GM23338 (cell line): ENCODE data around the gene NPY. TPM values are rescaled to one million over a fixed set of nuclear protein-coding genes. Genes with fewer than 3 reads are reported as not detected.

ENCODE experiments used
- ATAC-seq: fragments of 200-7000 bp; cut with Tn5 transposase; 3 replicates; pipeline ENCODE4 v1.9.1; 2020
- DNase-seq: peaks from one replicate; pipeline ENCODE4 v3.0.0-alpha.2; 2015; ENCODE audit warnings: low spot score
- H2AFZ ChIP-seq: fragments of 200-600 bp; sonication (generic); 2 replicates; pipeline ENCODE4 v1.8.0; 2016; ENCODE audit warnings: antibody characterized with exemption, mild to moderate bottlenecking, moderate library complexity
- H3F3A ChIP-seq: fragments of 200-600 bp; sonication (generic); replicated peaks from 2 replicates; pipeline ENCODE4 v1.8.0; 2017; ENCODE audit warnings: antibody characterized with exemption, mixed run types, low read depth
- H3K27ac ChIP-seq: fragments of 200-600 bp; sonication (generic); 2 replicates; pipeline ENCODE4 v1.6.1; 2016; ENCODE audit warnings: low read depth
- H3K27me3 ChIP-seq: fragments of 200-600 bp; sonication (generic); 2 replicates; pipeline ENCODE4 v1.8.0; 2016; ENCODE audit warnings: mild to moderate bottlenecking, mixed run types, moderate library complexity; ENCODE audit not compliant: insufficient read depth
- H3K36me3 ChIP-seq: fragments of 200-600 bp; sonication (generic); 2 replicates; pipeline ENCODE4 v1.8.0; 2016; ENCODE audit warnings: mild to moderate bottlenecking; ENCODE audit not compliant: insufficient read depth
- H3K4me1 ChIP-seq: fragments of 200-600 bp; sonication (generic); 2 replicates; pipeline ENCODE4 v1.8.0; 2016; ENCODE audit warnings: mild to moderate bottlenecking, moderate library complexity; ENCODE audit not compliant: insufficient read depth
- H3K4me2 ChIP-seq: fragments of 200-600 bp; sonication (generic); 2 replicates; pipeline ENCODE4 v1.7.1; 2017; ENCODE audit warnings: mixed run types
- H3K4me3 ChIP-seq: fragments of 200-600 bp; sonication (generic); 2 replicates; pipeline ENCODE4 v1.6.1; 2016; ENCODE audit warnings: mixed run types
- H3K79me2 ChIP-seq: fragments of 200-600 bp; sonication (generic); replicated peaks from 2 replicates; pipeline ENCODE4 v1.8.0; 2017; ENCODE audit warnings: mild to moderate bottlenecking; ENCODE audit not compliant: insufficient read depth
- H3K9me2 ChIP-seq: fragments of 200-600 bp; sonication (generic); 2 replicates; pipeline ENCODE4 v1.8.0; 2017; ENCODE audit not compliant: insufficient read depth
- H4K20me1 ChIP-seq: fragments of 200-600 bp; sonication (generic); replicated peaks from 2 replicates; pipeline ENCODE4 v1.8.0; 2017; ENCODE audit warnings: mild to moderate bottlenecking; ENCODE audit not compliant: insufficient read depth
- H3K27ac Mint-ChIP-seq: 2 replicates; pipeline ENCODE4 v1.8.0; 2020; ENCODE audit warnings: inconsistent platforms, mild to moderate bottlenecking, moderate library complexity, mixed read lengths
- H3K27me3 Mint-ChIP-seq: 3 replicates; pipeline ENCODE4 v1.8.0; 2022; ENCODE audit warnings: low read depth, mild to moderate bottlenecking, moderate library complexity, mixed read lengths, inconsistent platforms; ENCODE audit not compliant: insufficient read depth, poor library complexity
- H3K36me3 Mint-ChIP-seq: 3 replicates; pipeline ENCODE4 v1.8.0; 2021; ENCODE audit warnings: low read depth, mild to moderate bottlenecking, inconsistent platforms, moderate library complexity, mixed read lengths
- H3K4me1 Mint-ChIP-seq: 3 replicates; pipeline ENCODE4 v1.8.0; 2020; ENCODE audit warnings: mild to moderate bottlenecking, inconsistent platforms, mixed read lengths
- H3K4me3 Mint-ChIP-seq: 3 replicates; pipeline ENCODE4 v1.8.0; 2021; ENCODE audit warnings: moderate library complexity, mild to moderate bottlenecking, inconsistent platforms, mixed read lengths
- H3K9me3 Mint-ChIP-seq: 3 replicates; pipeline ENCODE4 v1.8.0; 2020; ENCODE audit warnings: moderate library complexity, mild to moderate bottlenecking, inconsistent platforms, mixed read lengths
- CTCF ChIP-seq, 2 experiments: fragments of 200-600 bp in 1 of 2; sonication (generic) in 1 of 2; conservative IDR thresholded peaks; 2 replicates each; pipeline versions ENCODE4 v1.5.1 to v1.6.1; 2016 to 2017; ENCODE audit warnings: antibody characterized with exemption in 2 of 2, low read depth in 2 of 2, mild to moderate bottlenecking in 2 of 2, moderate library complexity in 1 of 2
- JUNB ChIP-seq: IDR thresholded peaks from one replicate; pipeline ENCODE4 v1.6.1; 2016; ENCODE audit warnings: antibody characterized with exemption; ENCODE audit not compliant: unreplicated experiment
- REST ChIP-seq: IDR thresholded peaks from one replicate; pipeline ENCODE4 v1.6.1; 2018; ENCODE audit warnings: antibody characterized with exemption; ENCODE audit not compliant: unreplicated experiment
- STAT1 ChIP-seq: IDR thresholded peaks from one replicate; pipeline ENCODE4 v1.6.1; 2016; ENCODE audit warnings: antibody characterized with exemption; ENCODE audit not compliant: unreplicated experiment
- ZNF114 ChIP-seq: fragments of 250-450 bp; sonication (Bioruptor Pico); IDR thresholded peaks from 2 replicates; pipeline ENCODE4 v1.5.0; 2020; ENCODE audit warnings: mild to moderate bottlenecking, moderate library complexity
- ZNF331 ChIP-seq: fragments of 250-450 bp; sonication (Bioruptor Pico); IDR thresholded peaks from 2 replicates; pipeline ENCODE4 v1.5.0; 2020; ENCODE audit warnings: low read depth, mild to moderate bottlenecking, moderate library complexity
- polyA plus RNA-seq: library from polyadenylated mRNA; unstranded; fragments of >200 nt; fragmentation: Nextera tagmentation; extraction: Ambion mirVana; gene quantifications from 2 replicates; pipeline ENCODE4 v1.2.1, GENCODE V29; 2016
- total RNA-seq: library from RNA; depleted of rRNA; stranded (reverse); fragments of >200 nt; shearing (Covaris generic); gene quantifications from 2 replicates; pipeline ENCODE4 v1.2.3, GENCODE V29; 2014

NPY gene
- total and polyA plus RNA-seq, 2 experiments from 2014 or later = 7.0 TPM; not detected in 1

- TF ChIP-seq REST (no peak), CTCF (conservative IDR thresholded peaks at IDR 0.05; ENCODE audit: low read depth in 2 of 2) (no peak), STAT1 (no peak), ZNF114 (no peak)
Measured at GRCh38 chr7:24316340-24316739, 32.4 kb downstream of the NPY start (continued).

GRCh38 chr7:24318326-24318725, 34.3 kb downstream of the NPY start:
- Histone ChIP-seq H2AFZ (no peak overlapping the region), H3F3A (no peaks in the 10 kb centered on the region), H3K79me2 (no peaks in the 10 kb centered on the region), H3K4me2 (no peak overlapping the region), H3K4me3 (no peak overlapping the region), H3K27ac (no peak overlapping the region), H4K20me1 (no peaks in the 10 kb centered on the region), H3K27me3 (no peaks in the 10 kb centered on the region), H3K4me1 (peaks cover 28% of the 10 kb centered on the region), H3K36me3 (no peaks in the 10 kb centered on the region), H3K9me2 (no peaks in the 10 kb centered on the region)
- Mint-ChIP-seq H3K27ac (no peak overlapping the region), H3K9me3 (no peaks in the 10 kb centered on the region), H3K36me3 (peaks cover 6% of the 10 kb centered on the region; the same call in 1 of the 3 replicates), H3K4me1 (peaks cover 41% of the 10 kb centered on the region), H3K4me3 (no peak overlapping the region), H3K27me3 (peaks cover 1% of the 10 kb centered on the region)
- TF ChIP-seq JUNB (no peak), CTCF (conservative IDR thresholded peaks at IDR 0.05; ENCODE audit: low read depth in 2 of 2) (peak; percentile 87 to 99), ZNF331 (CRISPR knock-in tag) (no peak)
- peak; percentile 95 for ATAC-seq
- DNase-seq = peak; percentile 84
